PFSK-1 (cell line): ENCODE measurements around the gene TRIM7.

Experiments
- POLR2AphosphoS5 ChIP-seq: IDR thresholded peaks from 2 replicates; pipeline ENCODE4 v1.6.1; 2012; ENCODE audit warnings: low read depth, mild to moderate bottlenecking, control low read depth, low read length, moderate library complexity
- REST ChIP-seq, 2 experiments: IDR thresholded peaks; 2 replicates each; pipeline versions ENCODE4 v1.6.1 to v1.8.0; 2011 to 2012; ENCODE audit warnings: low read depth in 2 of 2, low read length in 2 of 2, control low read depth in 1 of 2, inconsistent platforms in 1 of 2, mild to moderate bottlenecking in 1 of 2, moderate library complexity in 1 of 2; ENCODE audit not compliant: insufficient read depth in 1 of 2
- TAF1 ChIP-seq: IDR thresholded peaks from 2 replicates; pipeline ENCODE4 v1.6.1; 2012; ENCODE audit warnings: low read length, control low read depth, borderline replicate concordance; ENCODE audit not compliant: insufficient read depth

GRCh38 chr5:181229996-181230395 lies 25.0 kb upstream of the TRIM7 start:
- TF ChIP-seq TAF1 = no peak
- no peak for TF ChIP-seq POLR2AphosphoS5
- TF ChIP-seq REST (IDR thresholded peaks at IDR 0.05; ENCODE audit: insufficient read depth in 1 of 2, low read depth in 2 of 2, low read length in 2 of 2) = no peak
